GM21447 (cell line): ENCODE measurements around the gene ANKH.

Experiments used
- ATAC-seq: cut with Tn5 transposase; IDR thresholded peaks from one replicate; pipeline ENCODE4 v1.9.1; 2021; ENCODE audit not compliant: unreplicated experiment

The ANKH gene

GRCh38 chr5:14766584-14766983 lies 105.0 kb downstream of the ANKH start:
- ATAC-seq, result no peak

DNA sequence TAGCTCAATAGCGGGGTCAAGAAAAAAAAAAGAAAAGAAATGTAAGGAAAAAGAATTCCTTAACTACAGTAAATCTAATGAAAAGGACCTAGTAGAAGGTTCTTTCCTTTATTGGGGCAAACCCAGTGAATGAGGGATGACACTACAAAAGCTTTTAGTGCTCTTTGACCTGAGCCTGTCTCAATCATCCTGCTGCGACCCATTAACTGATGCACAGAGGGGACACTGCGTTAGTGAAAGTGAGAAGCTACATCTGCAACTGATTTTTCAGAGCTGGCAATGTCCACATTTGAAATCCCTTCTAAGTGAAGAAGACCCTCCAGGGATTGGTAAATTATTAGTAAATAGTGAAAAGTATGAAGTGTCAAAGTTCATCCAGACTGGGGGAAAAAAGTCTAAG lies 106.0 kb downstream of the ANKH start:
- ATAC-seq, result no peak

GRCh38 chr5:14762549-14763216 lies 108.9 kb downstream of the ANKH start:
- peak; percentile 61 for ATAC-seq

GRCh38 chr5:14760548-14761002 lies 111.0 kb downstream of the ANKH start:
- ATAC-seq, result no peak

DNA sequence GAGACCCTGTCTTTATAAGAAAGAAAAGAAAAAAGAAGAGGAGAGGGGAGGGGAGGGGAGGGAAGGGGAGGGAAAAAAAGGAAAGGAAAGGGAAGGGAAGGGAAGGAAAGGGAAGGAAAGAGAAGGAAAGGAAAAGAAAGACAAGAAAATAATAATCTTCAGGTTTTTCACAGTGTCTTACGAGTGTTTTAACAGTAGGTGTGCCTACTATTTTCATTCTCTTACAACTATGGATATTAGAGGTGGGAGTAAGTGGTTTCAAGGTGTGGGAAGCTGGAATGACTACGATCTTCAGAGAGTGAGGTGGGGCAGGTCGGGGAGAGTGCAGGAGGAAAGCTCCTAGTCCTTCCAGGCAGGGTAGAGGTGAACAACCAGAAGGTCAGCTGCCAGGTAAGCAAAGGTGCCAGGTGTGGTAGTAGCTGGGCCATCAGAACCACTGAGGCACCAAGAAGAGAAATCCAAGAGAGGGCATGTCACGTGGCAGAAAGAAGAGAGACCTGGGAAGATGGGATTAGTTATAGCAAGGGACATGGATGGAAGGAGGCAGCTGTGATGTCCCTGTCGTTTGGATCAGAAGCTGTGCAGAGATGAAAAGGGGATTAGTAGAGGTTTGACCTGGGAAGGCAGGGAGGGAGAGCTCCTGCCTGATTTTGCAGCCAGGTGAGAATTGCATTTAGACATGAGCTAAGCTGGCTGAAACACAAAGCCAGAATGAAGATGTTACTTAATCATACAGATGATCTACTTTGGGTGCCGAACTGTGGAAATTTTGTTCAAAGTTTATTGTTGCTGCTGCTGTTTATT lies 111.6 kb downstream of the ANKH start:
- ATAC-seq, result no peak

- no peak for ATAC-seq
Observed at GRCh38 chr5:14757850-14758249, 113.7 kb downstream of the ANKH start.

- ATAC-seq, result no peak
Observed at GRCh38 chr5:14756478-14756877, 115.1 kb downstream of the ANKH start.

GRCh38 chr5:14753947-14754346 lies 117.6 kb downstream of the ANKH start:
- ATAC-seq, result no peak

DNA sequence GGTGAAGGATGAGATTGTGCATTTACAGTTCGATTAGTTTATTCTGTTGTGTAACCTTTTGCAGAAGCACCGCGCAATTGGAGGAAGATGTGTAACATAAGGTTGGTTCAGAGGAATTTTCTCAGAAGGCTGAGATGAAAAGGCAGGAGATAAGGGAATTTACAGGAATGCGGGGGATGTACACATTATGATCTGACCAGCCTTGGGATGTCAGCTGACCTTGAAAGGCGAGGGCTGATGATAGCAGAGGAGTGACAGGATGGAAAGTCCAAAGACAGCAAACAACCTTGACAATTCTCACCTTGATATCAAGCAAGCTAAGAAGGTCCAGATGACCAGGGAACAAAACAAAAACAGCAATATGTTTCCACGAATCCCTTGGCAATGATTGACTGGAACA lies 118.3 kb downstream of the ANKH start:
- ATAC-seq, result no peak

- ATAC-seq, result no peak
Observed at GRCh38 chr5:14752497-14753071, 119.0 kb downstream of the ANKH start.

DNA sequence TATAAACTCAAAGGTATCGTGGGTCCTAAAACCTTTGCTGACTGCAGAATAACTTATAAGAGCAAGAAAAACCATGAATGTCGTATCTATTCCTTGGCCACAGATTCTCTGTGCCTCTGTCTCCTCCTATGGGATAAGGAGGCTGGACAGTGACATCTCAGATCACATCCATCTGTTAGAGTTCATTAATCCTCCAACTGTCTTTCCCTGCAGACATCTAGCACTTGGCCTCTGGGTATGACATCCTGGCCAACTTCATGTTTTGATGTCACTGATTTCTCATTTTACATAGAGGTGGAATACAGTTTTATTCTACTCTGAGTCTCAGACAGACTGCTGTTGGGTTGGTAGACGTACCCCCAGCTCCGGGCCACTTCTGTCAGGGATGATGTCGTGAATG lies 120.9 kb downstream of the ANKH start:
- no peak for ATAC-seq

- no peak for ATAC-seq
Observed at GRCh38 chr5:14749579-14750101, 121.9 kb downstream of the ANKH start.

DNA sequence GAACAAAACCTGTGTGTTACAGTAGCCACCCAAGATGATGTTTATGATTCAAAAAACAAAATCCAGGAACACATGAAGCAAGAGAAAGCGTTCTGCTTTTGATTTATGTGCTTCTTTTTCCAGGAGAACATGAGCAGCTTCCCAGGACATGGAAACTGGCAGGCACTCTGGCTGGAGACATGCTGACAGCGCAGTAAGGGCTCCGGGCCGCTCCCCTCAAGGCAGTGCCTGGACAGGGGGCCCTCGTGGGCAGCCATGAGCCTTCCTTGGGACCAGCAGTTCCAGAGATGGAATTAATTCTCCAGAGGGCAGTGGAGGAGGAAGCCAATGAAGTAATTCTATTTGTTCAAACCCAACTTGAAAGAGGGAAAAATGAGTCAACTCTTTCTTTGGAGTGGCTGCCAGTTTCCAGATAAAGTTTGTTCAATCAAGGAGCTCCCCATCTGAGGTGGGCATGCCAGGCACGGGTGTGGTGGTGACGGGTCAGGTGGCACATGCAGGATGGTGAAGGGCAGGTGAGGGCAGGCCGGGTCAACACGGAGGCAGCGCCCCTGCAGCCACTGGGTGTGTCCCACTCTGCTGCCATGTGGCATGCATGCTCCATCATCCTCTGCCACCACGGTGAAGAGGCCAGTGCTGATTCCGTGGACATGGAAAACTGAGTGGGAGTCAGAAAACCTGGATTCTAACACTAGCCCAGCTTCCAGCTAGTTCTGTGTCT lies 123.2 kb downstream of the ANKH start:
- no peak for ATAC-seq

GRCh38 chr5:14745753-14746152 lies 125.8 kb downstream of the ANKH start:
- ATAC-seq, result no peak

GRCh38 chr5:14745188-14745563 lies 126.4 kb downstream of the ANKH start:
- peak; percentile 15 for ATAC-seq

DNA sequence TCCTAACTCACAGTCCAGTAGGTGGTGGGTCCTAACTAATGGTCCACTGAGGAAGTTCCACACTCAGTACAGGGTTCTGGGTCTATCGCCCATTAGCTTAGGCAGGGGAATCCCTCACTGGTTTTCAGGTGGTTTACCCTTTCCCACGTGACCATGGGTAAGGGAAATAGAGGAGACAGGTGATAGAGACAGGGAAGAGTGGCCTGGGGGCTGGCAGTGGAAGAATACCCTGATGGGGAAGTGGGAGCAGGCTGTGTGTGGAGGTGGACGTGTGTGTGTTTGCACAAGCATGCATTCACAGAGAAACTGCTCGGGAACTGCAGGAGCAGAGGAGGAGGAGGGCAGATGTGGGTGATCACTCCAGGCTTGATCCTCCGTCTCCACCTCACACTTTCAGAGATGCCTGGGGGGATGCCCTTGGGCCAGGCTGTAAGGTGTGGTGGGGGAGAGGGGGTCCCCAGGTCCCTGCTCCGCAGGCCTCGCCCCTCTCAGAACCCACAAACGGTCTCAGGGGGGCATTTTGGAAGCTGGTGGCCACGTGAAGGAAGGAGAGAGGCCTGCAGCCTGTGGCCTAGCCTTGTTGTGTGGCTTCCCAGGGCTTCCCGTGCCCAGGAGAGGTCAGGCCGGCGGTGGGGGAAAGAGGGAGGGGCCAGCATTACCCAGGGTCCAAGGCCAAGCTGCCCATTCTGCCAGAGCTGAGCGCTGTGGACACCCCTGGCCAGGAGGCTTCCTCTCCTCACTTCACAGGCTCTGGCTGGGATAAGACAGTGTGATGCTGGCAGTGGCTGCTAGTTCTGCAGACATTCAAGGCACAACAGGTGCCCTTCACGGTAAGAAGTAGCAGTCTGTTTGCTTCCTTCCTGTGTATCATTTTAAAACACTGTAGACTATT lies 127.0 kb downstream of the ANKH start:
- ATAC-seq, result peak; percentile 55

DNA sequence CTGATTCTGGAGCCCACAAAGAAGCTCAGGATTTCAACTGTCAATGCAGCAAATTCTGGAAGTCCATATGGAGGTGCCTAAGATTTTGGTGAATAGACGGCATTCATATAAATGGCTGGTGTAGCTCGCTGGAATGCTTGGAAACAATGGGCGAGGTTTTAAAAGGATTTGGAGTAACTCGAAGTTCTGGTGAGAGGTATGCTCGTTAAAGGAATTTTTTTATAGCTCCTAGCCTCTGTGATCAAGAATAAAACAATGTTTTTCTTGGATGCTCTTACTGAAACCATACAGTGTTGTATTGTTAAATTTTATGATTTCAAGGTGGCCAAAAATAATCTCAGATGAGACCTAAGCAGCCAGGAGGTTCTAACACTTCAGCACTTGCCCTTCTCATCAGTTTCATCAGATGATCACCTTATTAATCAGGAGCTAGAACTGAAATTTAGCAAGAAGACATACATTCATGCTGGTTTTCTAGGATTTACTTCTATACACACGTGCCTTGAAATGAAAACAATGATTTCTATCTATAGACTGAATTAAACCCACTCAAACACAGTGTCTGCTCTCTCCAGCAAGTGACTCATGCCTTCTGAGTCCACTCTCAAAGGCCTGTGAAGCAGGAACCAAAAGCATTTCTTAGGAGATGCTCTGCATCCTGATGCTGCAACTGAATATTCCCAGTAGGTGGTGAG lies 127.8 kb downstream of the ANKH start:
- peak; percentile 19 for ATAC-seq

DNA sequence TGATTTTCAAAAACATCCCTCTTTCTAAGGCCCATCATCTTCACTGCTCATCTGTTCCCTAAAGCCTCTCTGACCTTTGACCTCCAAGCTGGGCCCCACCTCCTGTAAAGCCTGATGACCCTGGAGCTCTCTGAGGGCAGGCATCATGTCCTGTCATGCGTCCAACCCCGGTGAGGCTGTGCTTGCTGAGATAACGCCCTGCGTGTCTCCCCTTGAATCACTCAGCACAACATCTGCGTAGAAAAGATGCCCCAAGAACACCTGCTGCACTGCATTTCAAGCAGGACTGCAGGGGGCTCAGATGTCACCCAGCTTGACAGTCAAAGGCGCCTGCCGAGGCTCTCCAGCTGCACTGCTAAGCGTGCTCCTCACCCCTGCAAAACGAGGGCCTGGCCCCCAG lies 129.1 kb downstream of the ANKH start:
- no peak for ATAC-seq

GRCh38 chr5:14741801-14742440 lies 129.7 kb downstream of the ANKH start:
- no peak for ATAC-seq
